GM18498 (cell line): ENCODE results near the gene PC.
"Not testable (repeated sequence)": the region's sequence is repeated elsewhere in the genome, so short reads cannot be mapped to it uniquely, and the experiment has no call there.

Experiments
- ATAC-seq: cut with Tn5 transposase; IDR thresholded peaks from one replicate; pipeline ENCODE4 v1.9.1; 2021; ENCODE audit warnings: mild to moderate bottlenecking, moderate library complexity; ENCODE audit not compliant: unreplicated experiment

The PC gene

DNA sequence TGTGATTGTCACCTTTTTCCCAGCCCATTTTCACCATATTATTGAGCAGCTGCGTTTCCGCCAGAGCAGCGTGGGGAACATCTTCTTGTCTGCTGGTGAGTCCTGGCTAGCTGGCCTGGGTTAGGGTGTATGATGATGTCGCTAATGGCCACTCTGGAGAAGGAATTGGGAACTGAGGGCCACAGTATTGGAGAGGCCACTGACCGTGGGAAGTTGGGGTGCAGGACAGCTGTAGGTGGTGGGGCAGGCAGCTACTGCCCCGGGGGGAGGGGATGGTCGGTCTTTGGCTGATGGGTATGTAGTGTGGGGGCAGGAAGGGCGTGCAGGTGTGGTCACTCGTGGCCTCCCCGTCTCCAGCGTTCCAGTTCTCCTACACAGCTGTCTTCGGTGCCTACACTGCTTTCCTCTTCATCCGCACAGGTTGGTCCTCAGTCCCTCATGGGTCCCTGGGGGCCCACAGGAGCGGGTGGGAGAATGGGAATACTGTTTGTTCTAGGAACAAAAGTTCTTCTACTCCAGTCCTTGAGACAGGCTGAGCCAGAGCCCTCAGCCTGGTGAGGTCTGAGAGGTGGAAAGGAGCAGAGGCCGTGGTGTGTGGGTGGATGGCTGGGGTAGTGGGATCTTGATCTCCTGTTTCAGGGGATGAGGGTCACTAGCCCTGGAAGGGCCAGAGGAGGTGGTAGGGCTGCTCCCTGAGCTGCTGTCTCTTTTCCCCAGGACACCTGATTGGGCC lies 112.9 kb downstream of the PC start:
- ATAC-seq = no peak

DNA sequence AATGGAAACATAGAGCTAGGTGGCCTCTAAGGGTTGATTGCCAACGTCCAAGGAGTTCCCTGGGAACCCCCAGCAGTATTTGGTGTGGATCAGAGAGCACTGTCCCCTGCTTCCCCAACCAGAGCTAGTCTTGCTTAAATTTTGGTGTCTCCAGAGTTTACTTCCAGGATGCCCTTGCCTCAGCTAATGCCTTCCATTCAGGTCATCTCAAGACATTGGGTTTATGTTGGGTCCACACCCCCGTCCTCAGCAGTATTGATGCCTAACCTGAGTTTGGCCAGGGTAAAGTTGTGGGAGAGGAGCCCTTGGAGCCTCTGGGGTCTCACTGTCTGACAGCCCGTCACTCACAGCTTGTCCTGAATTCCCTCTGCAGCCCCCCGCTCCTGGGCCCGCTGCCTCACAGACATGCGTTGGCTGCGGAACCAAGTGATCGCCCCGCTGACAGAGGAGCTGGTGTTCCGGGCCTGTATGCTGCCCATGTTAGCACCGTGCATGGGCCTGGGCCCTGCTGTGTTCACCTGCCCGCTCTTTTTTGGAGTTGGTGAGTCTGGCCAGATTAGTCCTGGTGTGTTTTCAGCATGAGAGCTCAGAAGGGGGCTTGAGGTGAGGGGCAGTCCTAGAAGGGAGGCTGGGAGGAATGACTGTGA lies 113.6 kb downstream of the PC start:
- no peak for ATAC-seq

GRCh38 chr11:66843776-66844495 lies 114.2 kb downstream of the PC start:
- no peak for ATAC-seq

DNA sequence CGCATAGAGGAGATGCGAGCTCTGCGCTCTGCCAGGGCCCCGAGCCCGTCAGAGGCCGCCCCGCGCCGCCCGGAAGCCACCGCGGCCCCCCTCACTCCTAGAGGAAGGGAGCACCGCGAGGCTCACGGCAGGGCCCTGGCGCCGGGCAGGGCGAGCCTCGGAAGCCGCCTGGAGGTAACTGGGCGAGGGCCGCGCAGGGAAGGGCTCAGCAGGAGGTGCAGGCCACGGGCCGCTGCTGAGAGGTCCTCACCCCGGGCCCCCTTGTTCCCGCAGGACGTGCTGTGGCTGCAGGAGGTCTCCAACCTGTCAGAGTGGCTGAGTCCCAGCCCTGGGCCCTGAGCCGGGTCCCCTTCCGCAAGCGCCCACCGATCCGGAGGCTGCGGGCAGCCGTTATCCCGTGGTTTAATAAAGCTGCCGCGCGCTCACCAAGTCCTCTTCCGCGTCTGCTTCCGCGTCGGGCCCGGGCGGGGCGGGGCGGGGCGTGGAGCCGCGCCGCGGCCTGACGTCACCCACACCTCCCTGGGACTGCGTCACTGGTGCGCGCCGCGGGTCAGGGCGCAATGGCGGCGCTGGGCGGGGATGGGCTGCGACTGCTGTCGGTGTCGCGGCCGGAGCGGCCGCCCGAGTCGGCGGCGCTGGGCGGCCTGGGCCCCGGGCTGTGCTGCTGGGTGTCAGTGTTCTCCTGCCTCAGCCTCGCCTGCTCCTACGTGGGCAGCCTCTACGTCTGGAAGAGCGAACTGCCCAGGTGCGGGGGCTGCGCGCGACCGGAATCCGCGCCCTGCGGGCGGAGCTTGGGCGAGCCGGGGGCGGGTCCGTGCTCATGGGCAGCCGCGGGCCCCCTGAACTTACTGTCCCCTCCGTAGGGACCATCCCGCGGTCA lies 115.0 kb downstream of the PC start, which contains the start of gene RCE1:
Gene RCE1 (plus strand): TSS at position 546 of the 880 bp plus-strand sequence. CDS start 15 bp downstream, at position 561.
- ATAC-seq = peak; percentile 84

- no peak for ATAC-seq
Measured at GRCh38 chr11:66842501-66842895, 115.7 kb downstream of the PC start.

- no peak for ATAC-seq
Measured at GRCh38 chr11:66841861-66842260, 116.3 kb downstream of the PC start.

DNA sequence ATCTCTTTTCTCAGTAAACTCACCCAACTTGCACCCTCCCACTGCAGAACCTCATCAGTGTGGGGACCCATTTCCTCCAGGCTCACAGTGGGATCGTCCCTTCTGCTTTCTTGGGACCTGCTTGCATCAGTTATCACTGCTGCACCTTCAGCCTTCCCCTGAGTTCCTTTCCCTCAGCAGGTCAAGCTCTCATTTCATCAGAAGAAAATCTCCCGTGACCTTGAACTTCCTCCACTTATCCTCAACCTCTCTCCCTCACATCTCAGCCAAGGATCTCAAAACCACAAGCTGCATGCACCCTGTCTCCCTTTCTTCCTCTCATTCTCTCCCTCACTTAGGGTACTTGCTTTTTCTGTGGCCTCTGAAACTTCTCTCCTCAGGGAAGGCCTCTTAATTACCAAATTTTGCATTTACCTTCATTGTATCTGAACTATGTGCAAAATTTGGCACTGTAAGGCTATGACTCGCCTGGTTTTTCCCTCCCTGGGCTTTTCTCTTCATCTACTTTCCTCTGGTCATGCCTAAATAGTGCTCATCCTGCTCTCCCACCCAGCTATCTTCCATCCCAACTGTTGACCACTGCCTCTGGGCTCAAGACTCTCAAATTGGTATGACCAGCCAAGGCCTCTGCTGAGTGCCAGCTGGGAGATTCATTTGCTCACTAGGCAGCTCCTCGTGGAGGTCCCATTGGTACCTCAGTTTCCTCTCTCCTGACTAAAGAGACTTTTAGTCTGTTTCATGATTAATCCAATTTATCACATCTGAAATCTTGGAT lies 117.7 kb downstream of the PC start:
- no peak for ATAC-seq

DNA sequence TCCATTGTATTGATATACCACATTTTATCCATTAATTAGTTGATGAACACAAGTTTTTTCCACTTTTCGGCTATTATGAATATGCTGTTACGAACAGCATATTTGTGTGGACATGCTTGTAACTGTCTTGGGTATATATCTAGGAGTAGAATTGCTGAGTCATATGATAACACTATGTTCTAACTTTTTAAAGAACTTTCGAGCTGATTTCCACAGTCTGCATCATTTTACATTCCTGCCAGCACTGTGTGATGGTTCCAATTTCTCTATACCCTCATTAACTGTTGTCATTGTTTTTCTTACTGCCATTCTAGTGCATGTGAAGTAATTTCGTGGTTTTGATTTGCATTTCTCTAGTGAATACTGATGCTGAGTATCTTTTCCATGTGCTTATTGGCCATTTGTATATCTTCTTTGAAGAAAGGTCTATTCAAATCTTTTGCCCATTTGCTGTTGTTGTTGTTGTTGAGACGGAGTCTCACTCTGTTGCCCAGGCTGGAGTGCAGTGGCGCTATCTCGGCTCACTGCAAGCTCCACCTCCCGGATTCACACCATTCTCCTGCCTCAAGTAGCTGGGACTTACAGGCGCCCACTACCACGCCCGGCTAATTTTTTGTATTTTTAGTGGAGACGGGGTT lies 122.3 kb downstream of the PC start:
- no peak for ATAC-seq

GRCh38 chr11:66834943-66835342 lies 123.2 kb downstream of the PC start:
- ATAC-seq = no peak

DNA sequence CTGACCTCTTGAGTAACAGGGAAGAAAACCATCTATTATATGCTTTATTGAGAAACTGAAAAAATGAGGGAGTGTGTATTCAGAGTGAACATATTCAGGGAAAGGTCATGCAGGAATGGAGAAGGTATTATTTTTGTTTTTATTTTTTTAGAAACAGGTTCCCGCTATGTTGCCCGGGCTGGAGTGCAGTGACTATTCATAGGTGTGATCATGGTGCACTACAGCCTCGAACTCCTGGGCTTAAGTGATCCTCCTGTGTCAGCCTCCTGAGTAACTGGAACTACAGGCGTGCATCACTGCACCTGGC lies 123.7 kb downstream of the PC start:
- ATAC-seq = no peak

DNA sequence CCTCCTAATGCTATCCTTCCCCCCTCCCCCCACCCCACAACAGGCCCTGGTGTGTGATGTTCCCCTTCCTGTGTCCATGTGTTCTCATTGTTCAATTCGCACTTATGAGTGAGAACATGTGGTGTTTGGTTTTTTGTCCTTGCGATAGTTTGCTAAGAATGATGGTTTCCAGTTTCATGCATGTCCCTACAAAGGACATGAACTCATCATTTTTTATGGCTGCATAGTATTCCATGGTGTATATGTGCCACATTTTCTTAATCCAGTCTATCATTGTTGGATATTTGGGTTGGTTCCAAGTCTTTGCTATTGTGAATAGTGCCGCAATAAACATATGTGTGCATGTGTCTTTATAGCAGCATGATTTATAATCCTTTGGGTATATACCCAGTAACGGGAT lies 133.6 kb downstream of the PC start:
- not testable (repeated sequence) for ATAC-seq

DNA sequence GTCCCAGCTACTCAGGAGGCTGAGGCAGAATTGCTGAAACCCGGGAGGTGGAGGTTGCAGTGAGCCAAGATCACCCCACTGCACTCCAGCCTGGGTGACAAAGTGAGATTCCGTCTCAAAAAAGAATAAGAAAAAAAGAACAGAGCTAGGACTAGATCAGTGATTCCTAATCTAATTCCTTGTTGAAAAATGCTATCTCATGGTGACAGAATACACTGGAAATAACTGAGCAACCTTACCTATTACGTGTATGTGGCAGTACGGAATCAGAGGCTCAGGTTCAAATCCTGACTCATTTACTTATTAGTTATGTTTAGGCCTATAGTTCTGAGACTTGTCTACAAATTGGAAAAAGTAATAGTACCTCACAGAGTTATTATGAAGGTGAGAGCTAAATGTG lies 134.5 kb downstream of the PC start:
- no peak for ATAC-seq

DNA sequence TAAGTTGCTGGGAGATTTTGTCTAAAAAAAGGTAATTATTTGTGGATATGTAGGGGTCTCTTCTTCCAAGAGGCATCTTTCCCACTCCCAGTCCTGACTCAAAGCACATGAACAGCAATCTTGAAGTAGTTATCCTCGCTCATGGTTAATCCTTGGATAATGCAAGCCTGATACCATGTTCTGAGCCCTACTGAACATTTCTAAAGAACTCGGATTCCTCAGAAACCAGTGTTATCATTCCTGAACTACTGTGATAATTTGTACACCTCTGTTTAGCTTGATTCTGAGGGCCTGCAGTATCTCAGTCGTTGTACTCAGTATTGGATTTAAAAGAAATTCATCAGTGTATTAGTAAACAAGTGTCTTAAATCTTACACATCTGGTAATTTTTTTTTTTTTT lies 137.3 kb downstream of the PC start:
- no peak for ATAC-seq

DNA sequence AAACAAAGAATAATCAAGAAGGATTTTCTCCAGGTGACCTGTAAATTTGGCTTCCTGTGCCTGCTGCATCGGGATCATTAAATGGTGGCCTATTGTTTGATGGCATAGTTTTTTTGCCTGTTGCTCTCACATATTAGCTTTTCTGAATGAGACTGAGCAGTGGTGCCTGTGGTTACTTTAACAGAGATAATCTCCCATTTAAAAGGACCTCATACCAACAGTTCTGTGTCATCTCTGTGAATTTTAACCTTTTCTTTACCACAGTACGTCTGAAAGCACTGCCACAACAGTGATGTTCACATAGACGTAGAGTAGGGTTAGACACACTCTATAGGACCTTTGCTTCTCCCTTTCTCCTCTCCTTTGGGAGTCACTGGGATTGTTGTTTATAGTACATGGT lies 137.8 kb downstream of the PC start:
- ATAC-seq = no peak

GRCh38 chr11:66818231-66818955 lies 139.8 kb downstream of the PC start:
- ATAC-seq = no peak

DNA sequence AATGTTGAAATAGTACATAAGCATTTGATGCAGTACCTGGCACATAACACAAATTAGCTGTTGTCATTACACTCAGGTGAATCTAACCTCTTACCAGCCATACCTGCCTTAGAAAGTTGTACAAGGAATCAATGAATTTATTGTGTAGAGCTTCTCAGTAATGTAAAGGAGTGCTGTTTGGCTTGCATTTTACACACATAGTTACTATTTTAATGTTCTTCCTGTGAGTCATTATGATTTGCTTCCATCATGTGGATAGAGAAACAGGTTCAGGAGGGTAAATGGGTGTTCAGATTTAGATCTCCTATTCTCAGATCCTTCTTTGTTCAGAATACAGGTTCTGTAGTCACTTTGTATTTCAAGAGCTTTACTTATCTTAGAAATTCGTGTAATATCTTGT lies 142.5 kb downstream of the PC start:
- no peak for ATAC-seq

DNA sequence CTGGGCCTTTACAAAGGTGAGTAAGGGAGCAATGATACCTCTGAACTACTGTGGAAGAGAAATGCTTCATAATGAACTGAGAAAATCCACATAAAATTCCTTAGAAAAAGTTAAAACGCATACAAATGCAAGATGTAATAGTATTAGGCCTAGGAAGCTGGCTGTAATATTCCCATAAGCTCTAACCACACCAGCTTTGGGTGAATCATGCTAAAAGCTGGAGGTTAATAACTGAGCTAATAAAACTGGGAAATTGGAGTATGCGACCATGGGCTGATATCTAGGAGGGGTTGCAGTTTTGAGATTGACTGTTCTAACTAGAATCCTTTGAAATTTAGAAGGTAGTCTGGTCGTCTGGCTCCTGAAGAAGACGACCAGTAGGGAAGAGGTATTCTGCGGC lies 143.5 kb downstream of the PC start:
- no peak for ATAC-seq

DNA sequence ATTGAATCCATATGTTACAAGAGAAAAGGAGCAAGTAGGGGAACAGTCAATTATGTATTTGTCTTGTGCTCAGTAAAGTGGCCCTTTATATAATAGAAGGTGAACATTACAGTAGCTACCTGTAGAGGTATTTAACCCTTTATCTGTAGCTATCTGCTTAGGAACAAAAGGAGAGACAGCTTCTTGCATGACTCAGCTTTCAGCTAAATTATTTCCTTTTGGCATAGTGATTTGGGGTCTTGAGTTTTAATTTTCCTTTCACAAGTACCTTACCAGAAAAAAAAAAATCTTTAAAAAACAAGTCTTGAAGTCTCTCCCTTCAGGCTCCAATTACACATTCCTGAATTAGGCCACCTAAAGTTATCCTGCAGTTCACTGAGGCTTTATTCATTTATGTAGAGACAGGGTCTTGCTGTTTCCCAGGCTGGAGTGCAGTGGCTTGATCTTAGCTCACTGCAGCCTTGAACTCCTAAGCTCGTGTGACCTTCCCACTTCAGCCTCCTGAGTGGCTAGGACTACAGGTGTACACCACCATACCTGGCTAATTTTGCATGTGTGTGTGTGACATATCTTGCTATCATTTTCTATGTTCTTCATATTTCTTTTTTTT lies 147.5 kb downstream of the PC start:
- no peak for ATAC-seq

GRCh38 chr11:66809592-66809991 lies 148.6 kb downstream of the PC start:
- ATAC-seq = no peak
